Inflammatory macrophage treated with lipopolysaccharide for 4 hours (primary cell): Measurements from ENCODE around the gene IBA57.

Source experiments
- DNase-seq: peaks from one replicate; pipeline ENCODE4 v3.0.0-alpha.2; 2020

IBA57 gene

DNA sequence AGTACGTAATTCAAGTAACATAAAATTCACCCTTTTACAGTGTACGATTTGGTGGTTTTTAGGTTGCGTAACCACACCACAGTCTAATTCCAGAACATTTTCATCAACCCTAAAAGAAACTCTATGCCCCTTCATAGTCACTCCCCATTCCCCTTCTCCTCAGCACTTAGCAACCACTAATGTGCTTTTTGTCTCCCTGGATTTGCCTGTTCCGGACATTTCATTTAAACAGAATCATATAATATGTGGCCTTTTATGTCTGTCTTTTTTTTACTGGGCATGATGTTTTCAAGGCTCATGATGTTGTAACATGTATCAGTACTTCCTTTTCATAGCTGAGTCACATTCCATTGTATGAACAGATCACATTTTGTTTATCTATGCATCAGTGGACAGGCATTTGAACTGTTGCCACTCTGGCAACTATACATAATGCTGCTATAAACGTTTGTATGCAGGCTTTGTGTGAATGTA, 63.0 kb downstream of the IBA57 start:
- peak; percentile 49 for DNase-seq

DNA sequence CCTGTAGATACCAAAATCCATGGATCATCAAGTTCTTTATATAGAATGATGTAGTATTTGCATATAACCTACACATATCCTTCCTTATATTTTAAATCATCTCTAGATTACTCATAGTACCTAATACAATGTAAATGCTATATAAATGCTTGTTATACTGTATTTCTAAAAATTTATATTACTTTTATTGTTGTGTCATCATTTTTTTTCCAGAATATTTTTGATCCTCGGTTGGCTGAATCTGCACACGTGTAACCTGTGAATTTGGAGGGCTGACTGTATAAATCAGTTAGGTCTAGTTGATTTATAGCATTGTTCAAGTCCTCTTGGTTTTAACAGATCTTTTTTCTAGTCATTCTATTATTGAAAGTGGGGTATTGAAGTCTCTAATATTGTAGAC, 65.6 kb downstream of the IBA57 start:
- DNase-seq = no peak
